Mammary epithelial cell (primary cell): ENCODE measurements around the gene MED13.

ENCODE experiments used
- EZH2 ChIP-seq: IDR thresholded peaks from 2 replicates; pipeline ENCODE4 v1.6.1; 2012; ENCODE audit warnings: low read length, inconsistent platforms, borderline replicate concordance
- TF ChIP-seq, protein P1 (sequence below), 2 donors: IDR thresholded peaks in 1 of 2; conservative IDR thresholded peaks in 1 of 2; 2 replicates each; pipeline ENCODE4 v1.5.1; 2011 to 2012; ENCODE audit warnings: inconsistent platforms in 2 of 2, low read length in 2 of 2, mild to moderate bottlenecking in 2 of 2, control low read depth in 1 of 2, low read depth in 1 of 2; ENCODE audit not compliant: insufficient read depth in 1 of 2; ENCODE audit errors: extremely low read depth in 1 of 2

GRCh38 chr17:62008294-62008693 lies 56.8 kb downstream of the MED13 start:
- TF ChIP-seq, protein P1, sequence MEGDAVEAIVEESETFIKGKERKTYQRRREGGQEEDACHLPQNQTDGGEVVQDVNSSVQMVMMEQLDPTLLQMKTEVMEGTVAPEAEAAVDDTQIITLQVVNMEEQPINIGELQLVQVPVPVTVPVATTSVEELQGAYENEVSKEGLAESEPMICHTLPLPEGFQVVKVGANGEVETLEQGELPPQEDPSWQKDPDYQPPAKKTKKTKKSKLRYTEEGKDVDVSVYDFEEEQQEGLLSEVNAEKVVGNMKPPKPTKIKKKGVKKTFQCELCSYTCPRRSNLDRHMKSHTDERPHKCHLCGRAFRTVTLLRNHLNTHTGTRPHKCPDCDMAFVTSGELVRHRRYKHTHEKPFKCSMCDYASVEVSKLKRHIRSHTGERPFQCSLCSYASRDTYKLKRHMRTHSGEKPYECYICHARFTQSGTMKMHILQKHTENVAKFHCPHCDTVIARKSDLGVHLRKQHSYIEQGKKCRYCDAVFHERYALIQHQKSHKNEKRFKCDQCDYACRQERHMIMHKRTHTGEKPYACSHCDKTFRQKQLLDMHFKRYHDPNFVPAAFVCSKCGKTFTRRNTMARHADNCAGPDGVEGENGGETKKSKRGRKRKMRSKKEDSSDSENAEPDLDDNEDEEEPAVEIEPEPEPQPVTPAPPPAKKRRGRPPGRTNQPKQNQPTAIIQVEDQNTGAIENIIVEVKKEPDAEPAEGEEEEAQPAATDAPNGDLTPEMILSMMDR (conservative IDR thresholded peaks at IDR 0.05 in 1 of 2, IDR thresholded peaks at IDR 0.05 in 1 of 2; ENCODE audit: extremely low read depth in 1 of 2, insufficient read depth in 1 of 2, low read depth in 1 of 2, low read length in 2 of 2), result no peak
- no peak for TF ChIP-seq EZH2
